ENCODE data around the gene PLEKHA6. TPM values are rescaled to one million over a fixed set of nuclear protein-coding genes. Genes with fewer than 3 reads are reported as not detected.

The PLEKHA6 gene
- total RNA-seq, 1 donor: 3.9 TPM

- no peak overlapping the region for H3K4me3 ChIP-seq (ENCODE audit: low read depth, low read length)
- TF ChIP-seq CTCF (IDR thresholded peaks at IDR 0.05; ENCODE audit: insufficient read depth, low read depth, low read length): no peak
- DNase-seq (ENCODE audit: low read depth): no peak
Measured at GRCh38 chr1:204344665-204345355, 14.9 kb downstream of the PLEKHA6 start.

- no peak overlapping the region for H3K4me3 ChIP-seq (ENCODE audit: low read depth, low read length)
- DNase-seq (ENCODE audit: low read depth): no peak
- no peak for TF ChIP-seq CTCF (IDR thresholded peaks at IDR 0.05; ENCODE audit: insufficient read depth, low read depth, low read length)
Measured at GRCh38 chr1:204343802-204344201, 15.9 kb downstream of the PLEKHA6 start.

- no peak for TF ChIP-seq CTCF (IDR thresholded peaks at IDR 0.05; ENCODE audit: insufficient read depth, low read depth, low read length)
- DNase-seq (ENCODE audit: low read depth): no peak
- H3K4me3 ChIP-seq (ENCODE audit: low read depth, low read length): no peak overlapping the region
Measured at GRCh38 chr1:204343247-204343646, 16.5 kb downstream of the PLEKHA6 start.

GRCh38 chr1:204342310-204342709 is 17.4 kb downstream of the PLEKHA6 start:
- TF ChIP-seq CTCF (IDR thresholded peaks at IDR 0.05; ENCODE audit: insufficient read depth, low read depth, low read length): no peak
- DNase-seq (ENCODE audit: low read depth): no peak
- no peak overlapping the region for H3K4me3 ChIP-seq (ENCODE audit: low read depth, low read length)

GRCh38 chr1:204341380-204341779 is 18.3 kb downstream of the PLEKHA6 start:
- no peak for TF ChIP-seq CTCF (IDR thresholded peaks at IDR 0.05; ENCODE audit: insufficient read depth, low read depth, low read length)
- H3K4me3 ChIP-seq (ENCODE audit: low read depth, low read length): no peak overlapping the region
- DNase-seq (ENCODE audit: low read depth): peak; percentile 36

- no peak overlapping the region for H3K4me3 ChIP-seq (ENCODE audit: low read depth, low read length)
- DNase-seq (ENCODE audit: low read depth): no peak
- no peak for TF ChIP-seq CTCF (IDR thresholded peaks at IDR 0.05; ENCODE audit: insufficient read depth, low read depth, low read length)
Measured at GRCh38 chr1:204340081-204340889, 19.4 kb downstream of the PLEKHA6 start.

Data from fibroblast of villous mesenchyme (primary cell).